PC-9 (cell line): Measurements from ENCODE around the gene GPRIN1. TPM values are rescaled to one million over a fixed set of nuclear protein-coding genes. Genes with fewer than 3 reads are reported as not detected.

Experiments used
- BruUV-seq: library from RNA; stranded (reverse); fragments of 400-500 nt; replicated peaks from 2 replicates; lab custom pipeline; 2021; lab: Mats Ljungman, UMichigan
- CTCF ChIA-PET: fragments of 300-600 bp; sonication (Branson Sonifier 250); formaldehyde crosslinking; loops from one replicate; lab custom pipeline; 2022; ENCODE audit warnings: antibody characterized with exemption; lab: Charles Lee
- POLR2A ChIA-PET: fragments of 300-600 bp; sonication (Branson Sonifier 250); formaldehyde crosslinking; loops from one replicate; lab custom pipeline; 2022; ENCODE audit warnings: antibody characterized with exemption; ENCODE audit not compliant: unreplicated experiment; lab: Charles Lee
- DNase-seq, 2 experiments: peaks; one replicate each; pipeline versions ENCODE4 v3.0.0 to v3.0.0-alpha.2; 2015 to 2022; ENCODE audit warnings: mixed read lengths in 1 of 2
- H2AFZ ChIP-seq: fragments of 200-600 bp; sonication (generic); 2 replicates; pipeline ENCODE4 v1.8.1; 2017; ENCODE audit warnings: antibody characterized with exemption
- H3F3A ChIP-seq: fragments of 200-600 bp; sonication (generic); 2 replicates; pipeline ENCODE4 v1.8.1; 2017; ENCODE audit warnings: antibody characterized with exemption, mild to moderate bottlenecking, low read depth; ENCODE audit not compliant: insufficient read depth
- H3K27ac ChIP-seq: fragments of 200-600 bp; sonication (generic); 2 replicates; pipeline ENCODE4 v1.6.1; 2016; ENCODE audit warnings: mixed run types
- H3K27me3 ChIP-seq: fragments of 200-600 bp; sonication (generic); 2 replicates; pipeline ENCODE4 v1.6.1; 2016; ENCODE audit warnings: low read depth, mixed run types; ENCODE audit not compliant: insufficient read depth
- H3K36me3 ChIP-seq: fragments of 200-600 bp; sonication (generic); 2 replicates; pipeline ENCODE4 v1.6.1; 2016; ENCODE audit warnings: low read depth, mixed run types
- H3K4me1 ChIP-seq: fragments of 200-600 bp; sonication (generic); replicated peaks from 2 replicates; pipeline ENCODE4 v1.6.1; 2016; ENCODE audit warnings: mixed run types; ENCODE audit not compliant: insufficient read depth
- H3K4me2 ChIP-seq: fragments of 200-600 bp; sonication (generic); 2 replicates; pipeline ENCODE4 v1.6.1; 2017; ENCODE audit warnings: mixed run types
- H3K4me3 ChIP-seq: fragments of 200-600 bp; sonication (generic); 2 replicates; pipeline ENCODE4 v1.6.1; 2016; ENCODE audit warnings: mixed run types
- H3K79me2 ChIP-seq: fragments of 200-600 bp; sonication (generic); 2 replicates; pipeline ENCODE4 v1.6.1; 2017; ENCODE audit warnings: low read depth, mixed run types
- H3K9me2 ChIP-seq: fragments of 200-600 bp; sonication (generic); 2 replicates; pipeline ENCODE4 v1.8.1; 2017; ENCODE audit warnings: mild to moderate bottlenecking; ENCODE audit not compliant: insufficient read depth
- H3K9me3 ChIP-seq: fragments of 200-600 bp; sonication (generic); 2 replicates; pipeline ENCODE4 v1.8.1; 2016; ENCODE audit warnings: low read depth; ENCODE audit not compliant: insufficient read depth
- H4K20me1 ChIP-seq: fragments of 200-600 bp; sonication (generic); 2 replicates; pipeline ENCODE4 v1.8.1; 2017; ENCODE audit not compliant: insufficient read depth
- EZH2 ChIP-seq: fragments of 200-600 bp; sonication (generic); IDR thresholded peaks from 2 replicates; pipeline ENCODE4 v1.8.0; 2017; ENCODE audit warnings: antibody characterized with exemption, low read depth
- intact Hi-C: fragments of 100-400 bp; cut with micrococcal nuclease; formaldehyde crosslinking; loops from one replicate; pipeline ENCODE4 v1.10.0; 2022; ENCODE audit not compliant: unreplicated experiment
- total RNA-seq: library from RNA; stranded (reverse); gene quantifications from 2 replicates; pipeline ENCODE4 v1.2.3, GENCODE V29; 2021
- TF ChIP-seq, protein P1 (sequence below): fragments of 200-600 bp; sonication (generic); conservative IDR thresholded peaks from 2 replicates; pipeline ENCODE4 v1.6.1; 2017; ENCODE audit warnings: mixed run types, antibody characterized with exemption, mild to moderate bottlenecking, moderate library complexity

Gene GPRIN1
- total RNA-seq, 1 experiment from 2014 or later = 7.2 TPM

DNA sequence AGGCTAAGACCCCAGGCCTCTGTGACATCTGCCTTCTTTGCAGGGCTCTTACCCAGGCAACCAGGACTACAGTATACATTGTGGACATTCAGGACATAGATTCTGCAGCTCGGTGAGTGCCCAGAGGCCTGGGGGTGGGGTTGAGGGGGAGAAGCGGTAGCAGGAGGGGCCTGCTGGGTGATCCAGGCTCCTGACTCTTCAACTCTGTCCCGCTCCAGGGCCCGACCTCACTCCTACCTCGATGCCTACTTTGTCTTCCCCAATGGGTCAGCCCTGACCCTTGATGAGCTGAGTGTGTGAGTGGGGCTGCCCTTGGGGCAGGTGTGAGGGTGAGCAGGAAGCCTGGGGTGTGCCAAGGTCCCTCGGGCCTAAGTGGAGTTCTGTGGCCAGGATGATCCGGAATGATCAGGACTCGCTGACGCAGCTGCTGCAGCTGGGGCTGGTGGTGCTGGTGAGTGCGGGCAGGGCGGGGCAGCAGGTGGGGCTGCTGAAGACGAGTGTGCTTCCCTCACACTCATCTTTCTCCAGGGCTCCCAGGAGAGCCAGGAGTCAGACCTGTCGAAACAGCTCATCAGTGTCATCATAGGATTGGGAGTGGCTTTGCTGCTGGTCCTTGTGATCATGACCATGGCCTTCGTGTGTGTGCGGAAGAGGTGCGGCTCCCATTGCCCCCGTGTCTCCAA is 19.8 kb downstream of the GPRIN1 start:
- no peak for TF ChIP-seq EZH2
- TF ChIP-seq, protein P1, sequence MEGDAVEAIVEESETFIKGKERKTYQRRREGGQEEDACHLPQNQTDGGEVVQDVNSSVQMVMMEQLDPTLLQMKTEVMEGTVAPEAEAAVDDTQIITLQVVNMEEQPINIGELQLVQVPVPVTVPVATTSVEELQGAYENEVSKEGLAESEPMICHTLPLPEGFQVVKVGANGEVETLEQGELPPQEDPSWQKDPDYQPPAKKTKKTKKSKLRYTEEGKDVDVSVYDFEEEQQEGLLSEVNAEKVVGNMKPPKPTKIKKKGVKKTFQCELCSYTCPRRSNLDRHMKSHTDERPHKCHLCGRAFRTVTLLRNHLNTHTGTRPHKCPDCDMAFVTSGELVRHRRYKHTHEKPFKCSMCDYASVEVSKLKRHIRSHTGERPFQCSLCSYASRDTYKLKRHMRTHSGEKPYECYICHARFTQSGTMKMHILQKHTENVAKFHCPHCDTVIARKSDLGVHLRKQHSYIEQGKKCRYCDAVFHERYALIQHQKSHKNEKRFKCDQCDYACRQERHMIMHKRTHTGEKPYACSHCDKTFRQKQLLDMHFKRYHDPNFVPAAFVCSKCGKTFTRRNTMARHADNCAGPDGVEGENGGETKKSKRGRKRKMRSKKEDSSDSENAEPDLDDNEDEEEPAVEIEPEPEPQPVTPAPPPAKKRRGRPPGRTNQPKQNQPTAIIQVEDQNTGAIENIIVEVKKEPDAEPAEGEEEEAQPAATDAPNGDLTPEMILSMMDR = no peak
- no peaks in the 10 kb centered on the region for H3K79me2 ChIP-seq
- POLR2A ChIA-PET = no interaction called here
- CTCF ChIA-PET = no interaction called here
- intact Hi-C loops = no loop called here
- no peaks in the 10 kb centered on the region for H3F3A ChIP-seq
- no peak overlapping the region for H3K27ac ChIP-seq
- H3K36me3 ChIP-seq = no peaks in the 10 kb centered on the region
- no TSS peak for BruUV-seq
- no peaks in the 10 kb centered on the region for H3K9me2 ChIP-seq
- H3K4me3 ChIP-seq = no peak overlapping the region
- no peak overlapping the region for H3K4me2 ChIP-seq
- no peak overlapping the region for H2AFZ ChIP-seq
- H4K20me1 ChIP-seq = no peaks in the 10 kb centered on the region
- DNase-seq = no peak
- H3K9me3 ChIP-seq = no peaks in the 10 kb centered on the region; the same call in 1 of the 2 replicates
- no peaks in the 10 kb centered on the region for H3K4me1 ChIP-seq
- H3K27me3 ChIP-seq = no peaks in the 10 kb centered on the region

DNA sequence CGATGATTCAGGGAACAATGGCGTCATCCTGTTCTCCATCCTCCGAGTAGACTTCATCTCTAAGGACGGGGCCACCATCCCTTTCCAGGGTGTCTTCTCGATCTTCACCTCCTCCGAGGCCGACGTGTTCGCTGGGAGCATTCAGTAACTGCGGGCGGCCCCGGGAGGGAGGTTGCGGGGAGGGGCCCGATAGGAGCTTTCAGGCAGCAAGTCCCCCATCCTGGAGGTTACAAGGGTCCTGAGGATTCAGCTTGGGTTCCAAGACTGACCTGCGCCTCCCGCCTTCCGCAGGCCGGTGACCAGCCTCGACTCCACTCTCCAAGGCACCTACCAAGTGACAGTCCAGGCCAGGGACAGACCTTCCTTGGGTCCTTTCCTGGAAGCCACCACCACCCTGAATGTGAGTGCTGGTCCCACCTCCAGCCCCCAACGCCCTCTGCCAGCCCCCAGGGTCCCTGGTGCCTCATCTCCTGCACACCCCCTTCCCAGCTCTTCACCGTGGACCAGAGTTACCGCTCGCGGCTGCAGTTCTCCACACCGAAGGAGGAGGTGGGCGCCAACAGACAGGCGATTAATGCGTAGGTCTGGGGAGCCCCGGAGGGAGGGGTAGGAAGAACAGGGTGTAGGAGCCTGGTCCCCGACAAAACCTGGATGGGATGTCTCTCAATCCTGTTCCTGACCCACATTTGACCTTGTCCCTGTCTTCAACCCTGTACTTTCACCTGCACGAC is 20.8 kb downstream of the GPRIN1 start:
- Histone ChIP-seq H3K27ac (no peak overlapping the region), H3K27me3 (no peaks in the 10 kb centered on the region), H2AFZ (no peak overlapping the region), H4K20me1 (no peaks in the 10 kb centered on the region), H3K36me3 (no peaks in the 10 kb centered on the region), H3F3A (no peaks in the 10 kb centered on the region), H3K4me2 (no peak overlapping the region), H3K79me2 (no peaks in the 10 kb centered on the region), H3K4me3 (no peak overlapping the region), H3K9me3 (no peaks in the 10 kb centered on the region; the same call in 1 of the 2 replicates), H3K4me1 (no peaks in the 10 kb centered on the region), H3K9me2 (no peaks in the 10 kb centered on the region)
- TF ChIP-seq EZH2 = no peak
- TF ChIP-seq, protein P1 = no peak
- DNase-seq = no peak
- ChIA-PET POLR2A (no interaction called here), CTCF (no interaction called here)
- no TSS peak for BruUV-seq
- intact Hi-C loops = no loop called here

GRCh38 chr5:176588297-176588696 is 21.7 kb downstream of the GPRIN1 start:
- CTCF ChIA-PET = no interaction called here
- no peak overlapping the region for H3K4me3 ChIP-seq

More at GRCh38 chr5:176588297-176588696, 21.7 kb downstream of the GPRIN1 start:
- H3K79me2 ChIP-seq = no peaks in the 10 kb centered on the region
- no peak overlapping the region for H3K27ac ChIP-seq
- no peaks in the 10 kb centered on the region for H3K4me1 ChIP-seq
- H3K9me3 ChIP-seq = no peaks in the 10 kb centered on the region; the same call in 1 of the 2 replicates
- no peak overlapping the region for H2AFZ ChIP-seq
- H3K27me3 ChIP-seq = no peaks in the 10 kb centered on the region; the same call in 1 of the 2 replicates
- no peak for TF ChIP-seq EZH2
- TF ChIP-seq, protein P1 = no peak
- H3K36me3 ChIP-seq = no peaks in the 10 kb centered on the region
- H3K9me2 ChIP-seq = no peaks in the 10 kb centered on the region
- H4K20me1 ChIP-seq = no peaks in the 10 kb centered on the region
- no peak overlapping the region for H3K4me2 ChIP-seq
- no peak for DNase-seq
- POLR2A ChIA-PET = interaction anchor here (0.5 kb wide), 1 partner anchor 102 kb away, joined by 3 read pairs; no protein-coding TSS in a partner anchor
- no peaks in the 10 kb centered on the region for H3F3A ChIP-seq
- intact Hi-C loops = no loop called here
- no TSS peak for BruUV-seq
